ENCODE measurements around the gene MTFP1.

MTFP1 gene

DNA sequence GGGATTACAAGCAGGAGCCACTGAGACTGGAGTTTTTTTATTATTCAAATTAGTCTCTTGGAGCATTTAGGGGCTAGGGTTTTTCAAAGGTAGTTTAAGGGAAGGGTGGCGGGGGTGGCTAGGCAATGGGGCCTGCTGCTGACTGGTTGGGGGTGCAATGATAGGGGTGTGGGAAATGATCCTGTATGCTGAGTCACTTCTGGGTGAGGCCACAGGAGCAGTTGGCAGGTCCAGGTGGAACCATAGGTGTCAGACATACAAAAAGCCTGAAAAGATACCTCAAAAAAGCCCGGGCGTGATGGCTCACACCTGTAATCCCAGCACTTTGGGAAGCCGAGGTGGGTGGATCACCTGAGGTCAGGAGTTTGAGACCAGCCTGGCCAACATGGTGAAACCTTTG, 13.7 kb downstream of the MTFP1 start:
- TF ChIP-seq SIN3A (IDR thresholded peaks at IDR 0.05; ENCODE audit: borderline replicate concordance, insufficient read depth, low read length) = no peak
- no peak for TF ChIP-seq POLR2AphosphoS5 (IDR thresholded peaks at IDR 0.05; ENCODE audit: low read depth, low read length)
- no peak for TF ChIP-seq FOXP2 (optimal IDR thresholded peaks at IDR 0.05; ENCODE audit: borderline replicate concordance, extremely low read depth, extremely low read length, insufficient read depth)
- TF ChIP-seq TAF1 (IDR thresholded peaks at IDR 0.05; ENCODE audit: borderline replicate concordance, insufficient read depth, low read length) = no peak
- TF ChIP-seq REST (IDR thresholded peaks at IDR 0.05; ENCODE audit: insufficient read depth in 1 of 2, low read depth in 2 of 2, low read length in 2 of 2) = no peak

DNA sequence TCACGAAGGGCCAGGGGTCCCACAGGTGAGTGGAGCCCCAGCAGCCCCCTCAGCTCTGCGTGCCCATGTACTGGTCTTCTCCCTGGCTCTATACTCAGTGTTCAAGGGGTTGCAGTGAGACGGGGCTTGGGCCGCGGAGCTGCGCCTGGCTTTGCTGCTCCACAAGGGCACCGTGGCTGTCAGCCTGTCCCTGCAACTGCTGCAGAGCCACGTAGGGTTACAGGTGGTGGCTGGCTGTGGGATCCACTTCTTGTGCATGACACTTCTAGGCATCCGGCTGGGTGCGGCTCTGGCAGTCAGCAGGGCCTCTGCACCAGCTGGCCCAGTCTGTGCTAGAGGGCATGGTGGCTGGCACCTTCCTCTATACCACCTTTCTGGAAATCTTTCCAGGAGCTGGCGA, 14.3 kb downstream of the MTFP1 start:
- TF ChIP-seq SIN3A (IDR thresholded peaks at IDR 0.05; ENCODE audit: borderline replicate concordance, insufficient read depth, low read length) = no peak
- no peak for TF ChIP-seq FOXP2 (optimal IDR thresholded peaks at IDR 0.05; ENCODE audit: borderline replicate concordance, extremely low read depth, extremely low read length, insufficient read depth)
- no peak for TF ChIP-seq REST (IDR thresholded peaks at IDR 0.05; ENCODE audit: insufficient read depth in 1 of 2, low read depth in 2 of 2, low read length in 2 of 2)
- no peak for TF ChIP-seq POLR2AphosphoS5 (IDR thresholded peaks at IDR 0.05; ENCODE audit: low read depth, low read length)
- no peak for TF ChIP-seq TAF1 (IDR thresholded peaks at IDR 0.05; ENCODE audit: borderline replicate concordance, insufficient read depth, low read length)

GRCh38 chr22:30441088-30441487, 15.5 kb downstream of the MTFP1 start:
- no peak for TF ChIP-seq TAF1 (IDR thresholded peaks at IDR 0.05; ENCODE audit: borderline replicate concordance, insufficient read depth, low read length)
- no peak for TF ChIP-seq FOXP2 (optimal IDR thresholded peaks at IDR 0.05; ENCODE audit: borderline replicate concordance, extremely low read depth, extremely low read length, insufficient read depth)
- TF ChIP-seq SIN3A (IDR thresholded peaks at IDR 0.05; ENCODE audit: borderline replicate concordance, insufficient read depth, low read length) = no peak
- no peak for TF ChIP-seq POLR2AphosphoS5 (IDR thresholded peaks at IDR 0.05; ENCODE audit: low read depth, low read length)
- no peak for TF ChIP-seq REST (IDR thresholded peaks at IDR 0.05; ENCODE audit: insufficient read depth in 1 of 2, low read depth in 2 of 2, low read length in 2 of 2)

DNA sequence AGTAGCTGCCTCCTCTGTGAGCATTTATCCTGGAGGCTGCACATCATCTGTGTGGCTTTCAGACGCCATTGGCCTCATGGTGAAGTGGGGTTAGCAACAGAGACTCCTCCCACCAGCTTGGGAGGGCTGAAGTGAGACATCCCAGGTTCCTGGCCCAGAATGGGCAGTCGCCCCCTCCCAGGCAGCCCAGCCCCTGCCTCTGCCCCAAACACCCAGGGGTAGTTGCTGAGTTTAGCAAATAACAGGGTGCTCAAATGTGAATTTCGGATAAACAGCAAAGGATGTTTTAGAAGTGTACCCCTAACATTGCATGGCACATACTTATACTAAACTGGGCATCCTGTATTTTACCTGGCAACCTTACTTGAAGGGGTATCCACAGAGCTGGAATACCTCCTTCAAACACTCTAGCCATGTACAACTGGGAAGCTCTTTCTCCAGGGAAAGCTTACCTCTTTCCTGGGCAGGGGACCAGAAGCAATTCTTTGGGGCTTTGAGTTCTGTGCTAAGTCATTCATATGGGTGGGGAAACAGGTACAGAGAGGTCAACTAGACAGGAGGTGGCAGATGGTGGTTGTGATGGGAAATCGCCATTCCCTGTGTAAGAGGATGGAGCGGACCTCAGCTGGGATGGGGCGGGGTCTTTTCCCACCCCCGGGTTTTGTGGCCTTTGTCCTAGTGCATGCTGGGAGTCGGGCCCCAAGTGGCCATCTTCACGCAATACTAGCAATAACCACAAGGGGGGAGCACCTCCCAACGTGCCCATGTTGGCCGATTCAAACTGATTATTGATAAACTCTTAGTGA, 19.3 kb downstream of the MTFP1 start:
- TF ChIP-seq POLR2AphosphoS5 (IDR thresholded peaks at IDR 0.05; ENCODE audit: low read depth, low read length) (no peak), REST (IDR thresholded peaks at IDR 0.05; ENCODE audit: insufficient read depth in 1 of 2, low read depth in 2 of 2, low read length in 2 of 2) (no peak), TAF1 (IDR thresholded peaks at IDR 0.05; ENCODE audit: borderline replicate concordance, insufficient read depth, low read length) (no peak), FOXP2 (optimal IDR thresholded peaks at IDR 0.05; ENCODE audit: borderline replicate concordance, extremely low read depth, extremely low read length, insufficient read depth) (no peak), SIN3A (IDR thresholded peaks at IDR 0.05; ENCODE audit: borderline replicate concordance, insufficient read depth, low read length) (no peak)

All from PFSK-1 (cell line).